Neural crest cell (in vitro differentiated cells): ENCODE data around the gene CCDC78. TPM values are rescaled to one million over a fixed set of nuclear protein-coding genes. Genes with fewer than 3 reads are reported as not detected.

ENCODE experiments used
- DNase-seq: peaks from one replicate; pipeline ENCODE4 v3.0.0; 2021; ENCODE audit warnings: low read depth, mixed read lengths, low spot score
- H3K27ac Mint-ChIP-seq: one replicate; pipeline ENCODE4 v1.8.0; 2021; ENCODE audit warnings: mild to moderate bottlenecking, mixed read lengths; ENCODE audit not compliant: unreplicated experiment
- H3K27me3 Mint-ChIP-seq: 2 replicates; pipeline ENCODE4 v1.8.0; 2021; ENCODE audit warnings: low read depth, mild to moderate bottlenecking, mixed read lengths
- H3K36me3 Mint-ChIP-seq: 2 replicates; pipeline ENCODE4 v1.8.0; 2021; ENCODE audit warnings: low read depth, mild to moderate bottlenecking, mixed read lengths
- H3K4me1 Mint-ChIP-seq: 2 replicates; pipeline ENCODE4 v1.8.0; 2021; ENCODE audit warnings: mixed read lengths
- H3K4me3 Mint-ChIP-seq: one replicate; pipeline ENCODE4 v1.8.0; 2021; ENCODE audit warnings: mild to moderate bottlenecking, mixed read lengths
- H3K9me3 Mint-ChIP-seq: 2 replicates; pipeline ENCODE4 v1.8.0; 2021; ENCODE audit warnings: mixed read lengths
- total RNA-seq: library from RNA; stranded (reverse); gene quantifications from 2 replicates; pipeline ENCODE4 v1.2.1, GENCODE V29; 2021
- TF ChIP-seq, protein P1 (sequence below): fragments of 200-600 bp; sonication (generic); conservative IDR thresholded peaks from 2 replicates; pipeline ENCODE4 v1.5.0; 2021; ENCODE audit warnings: antibody characterized with exemption, mild to moderate bottlenecking

Gene CCDC78
- total RNA-seq, 1 donor from 2014 or later = 7.0 TPM

DNA sequence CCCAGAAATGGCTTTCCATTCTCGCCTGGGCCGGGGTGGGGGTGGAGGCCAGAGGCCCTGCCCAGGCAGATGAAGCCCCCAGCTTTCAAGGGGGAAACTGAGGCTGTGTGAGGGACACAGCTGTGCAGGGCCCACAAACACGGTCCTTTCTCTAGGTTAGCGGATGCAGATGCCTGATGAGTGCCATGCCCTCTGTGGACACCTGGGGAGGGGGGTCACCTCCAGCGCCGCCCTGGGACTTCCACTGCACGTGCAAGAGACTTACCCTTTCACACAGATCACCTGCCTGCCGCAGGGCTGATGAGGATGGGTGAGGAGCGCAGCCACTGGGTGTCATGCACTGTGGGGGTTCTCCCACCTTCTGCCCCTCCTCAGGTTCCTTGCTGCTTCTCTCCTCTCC, 7.9 kb downstream of the CCDC78 start:
- no peaks in the 10 kb centered on the region for H3K9me3 Mint-ChIP-seq
- DNase-seq = no peak
- peaks cover 27% of the 10 kb centered on the region for H3K4me1 Mint-ChIP-seq
- H3K36me3 Mint-ChIP-seq = no peaks in the 10 kb centered on the region
- H3K27ac Mint-ChIP-seq = peak overlapping the region; percentile 78
- peak overlapping the region; percentile 94 for H3K4me3 Mint-ChIP-seq
- TF ChIP-seq, protein P1, sequence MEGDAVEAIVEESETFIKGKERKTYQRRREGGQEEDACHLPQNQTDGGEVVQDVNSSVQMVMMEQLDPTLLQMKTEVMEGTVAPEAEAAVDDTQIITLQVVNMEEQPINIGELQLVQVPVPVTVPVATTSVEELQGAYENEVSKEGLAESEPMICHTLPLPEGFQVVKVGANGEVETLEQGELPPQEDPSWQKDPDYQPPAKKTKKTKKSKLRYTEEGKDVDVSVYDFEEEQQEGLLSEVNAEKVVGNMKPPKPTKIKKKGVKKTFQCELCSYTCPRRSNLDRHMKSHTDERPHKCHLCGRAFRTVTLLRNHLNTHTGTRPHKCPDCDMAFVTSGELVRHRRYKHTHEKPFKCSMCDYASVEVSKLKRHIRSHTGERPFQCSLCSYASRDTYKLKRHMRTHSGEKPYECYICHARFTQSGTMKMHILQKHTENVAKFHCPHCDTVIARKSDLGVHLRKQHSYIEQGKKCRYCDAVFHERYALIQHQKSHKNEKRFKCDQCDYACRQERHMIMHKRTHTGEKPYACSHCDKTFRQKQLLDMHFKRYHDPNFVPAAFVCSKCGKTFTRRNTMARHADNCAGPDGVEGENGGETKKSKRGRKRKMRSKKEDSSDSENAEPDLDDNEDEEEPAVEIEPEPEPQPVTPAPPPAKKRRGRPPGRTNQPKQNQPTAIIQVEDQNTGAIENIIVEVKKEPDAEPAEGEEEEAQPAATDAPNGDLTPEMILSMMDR = no peak
- H3K27me3 Mint-ChIP-seq = peaks cover 12% of the 10 kb centered on the region

DNA sequence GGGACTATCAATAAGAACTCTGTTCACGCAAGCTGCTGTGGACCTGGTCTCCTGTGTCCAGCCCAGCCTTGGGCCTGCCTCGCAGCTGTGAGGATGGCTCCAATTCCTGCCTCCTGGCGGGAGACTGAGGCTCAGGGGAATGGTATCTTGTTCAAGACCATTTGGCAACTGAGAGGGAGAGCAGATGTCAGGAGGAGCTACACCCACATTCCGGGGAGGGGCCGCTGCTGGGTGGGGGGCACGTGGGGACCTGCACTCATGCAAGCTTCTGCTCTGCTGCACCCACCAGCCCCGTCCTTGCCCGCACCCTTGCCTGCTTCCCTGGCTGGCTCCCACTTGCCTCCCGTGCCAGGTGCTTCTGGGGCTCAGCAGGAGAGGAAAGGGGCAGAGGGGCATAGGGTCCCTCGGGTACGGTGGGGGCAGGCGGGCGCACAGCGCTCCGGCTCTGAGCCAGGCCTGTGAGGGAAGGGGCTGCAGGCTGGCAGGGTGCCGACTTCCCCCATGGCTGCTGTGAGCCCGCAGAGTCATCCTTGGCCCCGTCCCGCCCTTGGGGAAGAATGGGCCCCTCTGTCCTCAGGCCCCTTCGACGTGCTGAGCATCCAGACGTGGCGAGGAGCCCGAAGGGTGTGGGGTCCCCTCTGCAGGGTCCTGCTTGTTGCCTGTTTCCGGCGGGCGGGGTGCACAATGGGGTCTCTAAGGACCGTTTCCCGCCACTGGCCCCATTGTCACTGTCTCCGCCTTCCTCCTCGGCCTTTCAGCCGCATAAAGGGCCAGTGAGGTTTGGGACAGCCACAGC, 8.6 kb downstream of the CCDC78 start:
- DNase-seq = no peak
- peak overlapping the region; percentile 80 for H3K4me3 Mint-ChIP-seq
- peaks cover 30% of the 10 kb centered on the region for H3K4me1 Mint-ChIP-seq
- TF ChIP-seq, protein P1 = no peak
- no peaks in the 10 kb centered on the region for H3K9me3 Mint-ChIP-seq
- H3K36me3 Mint-ChIP-seq = no peaks in the 10 kb centered on the region
- peaks cover 16% of the 10 kb centered on the region for H3K27me3 Mint-ChIP-seq
- peak overlapping the region; percentile 86 for H3K27ac Mint-ChIP-seq

DNA sequence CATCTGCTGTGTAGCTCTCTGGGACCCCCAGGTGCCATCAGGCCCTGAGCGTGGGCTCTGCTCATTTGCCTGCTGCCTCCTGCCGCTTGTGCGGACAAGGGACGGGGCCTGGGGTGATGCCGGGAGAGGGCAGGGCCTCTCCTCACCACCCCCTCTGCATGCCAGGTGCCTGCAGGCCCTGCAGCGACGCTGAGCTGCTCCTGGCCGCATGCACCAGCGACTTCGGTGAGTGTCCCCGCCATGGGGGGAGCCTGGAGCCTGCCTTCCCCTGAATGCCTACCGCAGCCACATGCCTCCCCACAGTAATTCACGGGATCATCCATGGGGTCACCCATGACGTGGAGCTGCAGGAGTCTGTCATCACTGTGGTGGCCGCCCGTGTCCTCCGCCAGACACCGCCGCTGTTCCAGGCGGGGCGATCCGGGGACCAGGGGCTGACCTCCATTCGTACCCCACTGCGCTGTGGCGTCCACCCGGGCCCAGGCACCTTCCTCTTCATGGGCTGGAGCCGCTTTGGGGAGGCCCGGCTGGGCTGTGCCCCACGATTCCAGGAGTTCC, 9.4 kb downstream of the CCDC78 start:
- H3K27ac Mint-ChIP-seq = no peak overlapping the region
- peaks cover 17% of the 10 kb centered on the region for H3K27me3 Mint-ChIP-seq
- H3K4me3 Mint-ChIP-seq = peak overlapping the region; percentile 95
- H3K9me3 Mint-ChIP-seq = no peaks in the 10 kb centered on the region
- no peaks in the 10 kb centered on the region for H3K36me3 Mint-ChIP-seq
- TF ChIP-seq, protein P1 = no peak
- DNase-seq = no peak
- peaks cover 32% of the 10 kb centered on the region for H3K4me1 Mint-ChIP-seq

DNA sequence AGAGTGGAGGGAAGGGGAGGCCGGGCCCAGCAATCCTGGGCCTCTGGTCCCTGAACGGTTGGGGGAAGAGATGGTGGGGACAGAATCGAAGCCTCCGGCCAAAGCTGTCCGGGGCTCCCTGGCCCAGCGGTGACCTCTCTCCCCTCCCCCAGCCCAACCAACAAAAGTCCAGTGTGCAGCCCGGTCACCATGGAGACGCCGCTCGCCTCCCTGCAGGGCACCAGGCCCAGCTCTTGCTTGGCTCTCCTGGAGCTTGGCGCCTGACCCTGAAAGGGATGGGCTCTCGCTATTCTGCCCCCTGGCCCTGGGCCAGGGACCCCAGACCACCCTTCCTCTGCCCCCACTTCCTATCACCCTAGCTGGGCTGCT, 10.1 kb downstream of the CCDC78 start:
- TF ChIP-seq, protein P1 = no peak
- H3K27me3 Mint-ChIP-seq = peaks cover 17% of the 10 kb centered on the region
- peak overlapping the region; percentile 95 for H3K4me3 Mint-ChIP-seq
- H3K4me1 Mint-ChIP-seq = peaks cover 32% of the 10 kb centered on the region
- peak overlapping the region; percentile 96 for H3K27ac Mint-ChIP-seq
- DNase-seq = peak; percentile 90
- H3K9me3 Mint-ChIP-seq = no peaks in the 10 kb centered on the region
- H3K36me3 Mint-ChIP-seq = no peaks in the 10 kb centered on the region

DNA sequence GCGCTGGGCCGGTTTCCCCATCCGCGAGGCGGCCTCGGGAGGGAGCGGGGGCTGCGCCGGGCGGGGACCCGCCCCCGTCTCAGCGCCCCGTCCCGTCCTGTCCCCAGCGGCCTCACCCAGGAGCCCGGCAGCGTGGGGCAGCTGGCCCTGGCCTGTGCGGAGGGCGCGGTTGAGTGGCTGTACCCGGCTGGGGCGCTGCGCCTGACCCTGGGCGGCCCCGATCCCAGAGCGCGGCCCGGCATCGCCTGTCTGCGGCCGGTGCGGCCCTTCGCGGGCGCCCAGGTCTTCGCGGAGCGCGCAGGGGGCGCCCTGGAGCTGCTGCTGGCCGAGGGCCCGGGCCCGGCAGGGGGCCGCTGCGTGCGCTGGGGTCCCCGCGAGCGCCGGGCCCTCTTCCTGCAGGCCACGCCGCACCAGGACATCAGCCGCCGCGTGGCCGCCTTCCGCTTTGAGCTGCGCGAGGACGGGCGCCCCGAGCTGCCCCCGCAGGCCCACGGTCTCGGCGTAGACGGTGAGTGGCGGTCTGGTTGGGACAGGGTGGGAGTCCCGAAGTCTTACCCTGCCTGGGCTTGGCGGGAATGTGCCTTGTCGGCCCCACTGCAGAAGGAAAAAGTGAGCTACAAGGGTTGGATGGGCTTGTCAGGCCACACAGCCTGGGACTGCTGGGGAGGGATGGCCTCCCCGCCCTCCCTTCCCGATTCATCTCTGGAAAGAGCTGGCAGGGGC, 10.6 kb downstream of the CCDC78 start:
- Mint-ChIP-seq H3K27ac (peak overlapping the region; percentile 96), H3K36me3 (no peaks in the 10 kb centered on the region), H3K9me3 (no peaks in the 10 kb centered on the region), H3K4me3 (peak overlapping the region; percentile 95), H3K4me1 (peaks cover 32% of the 10 kb centered on the region), H3K27me3 (peaks cover 17% of the 10 kb centered on the region)
- TF ChIP-seq, protein P1 = peak; percentile 14
- DNase-seq = no peak
